ENCODE data around the gene ZNF865.

The ZNF865 gene

DNA sequence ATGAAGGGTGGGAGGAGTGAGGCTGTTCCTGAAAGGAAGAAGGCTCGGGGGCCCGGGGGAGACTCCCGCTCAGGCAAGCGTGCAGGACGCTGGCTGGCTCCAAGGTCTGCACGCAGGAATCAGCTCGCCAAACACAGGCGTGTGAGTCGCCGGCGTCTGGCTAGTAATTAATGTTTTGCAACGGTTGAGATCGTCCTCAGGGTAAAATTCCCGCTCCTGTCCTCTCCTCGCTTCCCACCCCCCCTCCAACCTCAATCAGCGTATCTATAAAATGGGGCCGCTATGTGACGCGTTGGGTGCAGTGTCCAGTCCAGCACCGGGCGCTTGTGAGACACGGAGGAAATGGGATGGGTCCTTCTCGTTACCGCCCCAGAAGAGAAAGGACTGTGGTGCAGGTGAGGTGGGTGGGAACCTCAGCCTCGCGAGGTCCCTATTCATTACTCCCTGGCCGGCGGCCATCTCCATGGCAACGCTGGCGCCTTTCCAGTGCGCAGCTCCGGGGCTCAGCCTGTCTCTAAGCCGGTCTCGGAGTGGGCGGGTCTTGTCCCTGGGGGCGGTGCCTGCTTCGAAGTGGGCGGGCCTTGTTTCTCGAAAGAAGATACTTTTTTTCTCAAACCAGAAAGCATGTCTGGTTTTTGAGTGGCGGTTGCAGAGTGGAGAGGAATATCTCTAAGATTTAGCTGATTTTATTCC is 18.3 kb upstream of the ZNF865 start:
- peak; percentile 92 for DNase-seq (ENCODE audit: low spot score)

DNA sequence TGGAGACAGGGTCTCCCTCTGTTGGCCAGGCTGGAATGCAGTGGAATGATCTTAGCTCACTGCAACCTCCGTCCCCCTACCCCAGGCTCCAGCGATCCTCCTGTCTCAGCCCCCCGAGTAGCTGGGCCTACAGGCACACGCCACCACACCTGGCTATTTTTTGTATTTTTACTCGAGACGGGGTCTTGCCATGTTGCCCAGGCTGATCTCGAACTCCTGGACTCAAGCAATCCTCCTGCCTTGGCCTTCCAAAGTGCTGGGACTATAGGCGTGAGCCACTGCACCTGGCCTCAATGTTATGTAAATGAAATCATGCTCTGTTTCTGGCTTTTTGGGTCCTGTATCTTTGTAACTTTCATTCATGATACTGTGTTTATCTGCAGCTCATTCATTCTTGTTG is 16.7 kb upstream of the ZNF865 start:
- no peak for DNase-seq (ENCODE audit: low spot score)

DNA sequence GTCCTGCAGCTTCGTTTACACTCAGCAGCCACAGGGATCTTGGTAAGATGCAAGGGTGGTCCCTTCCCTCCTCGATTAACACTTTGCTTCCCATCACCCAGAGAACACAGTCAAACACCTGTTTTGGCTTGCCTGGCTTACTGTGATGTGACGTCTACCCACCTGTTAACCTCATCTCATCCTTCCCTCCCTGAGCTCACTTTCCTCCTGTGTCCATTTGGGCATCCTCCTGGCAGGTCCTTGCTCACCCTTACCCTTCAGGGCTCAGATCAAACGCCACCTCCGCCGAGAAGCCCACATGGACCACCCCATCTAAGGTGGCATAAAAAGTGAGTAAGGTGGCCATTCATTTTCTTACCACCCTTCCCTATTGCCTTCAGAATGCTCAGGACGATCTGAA is 15.3 kb upstream of the ZNF865 start:
- no peak for DNase-seq (ENCODE audit: low spot score)

DNA sequence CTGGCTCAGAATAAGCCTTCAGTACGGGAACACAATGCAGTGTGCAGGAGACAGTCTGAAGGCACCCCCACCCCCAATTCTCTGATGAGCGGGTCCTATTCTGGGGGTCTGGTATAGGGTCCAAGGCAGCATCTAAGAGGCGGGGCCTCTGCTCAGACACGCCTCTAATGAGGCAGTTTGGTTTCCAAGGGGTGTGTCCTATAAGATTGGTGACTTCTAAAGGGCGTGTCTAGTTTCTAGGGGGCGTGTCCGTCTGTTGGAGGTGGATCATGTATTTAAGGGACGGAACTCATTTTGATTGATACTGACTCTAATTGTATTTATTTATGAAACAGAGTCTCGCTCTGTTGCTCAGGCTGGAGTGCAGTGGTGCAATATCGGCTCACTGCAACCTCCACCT is 14.8 kb upstream of the ZNF865 start:
- DNase-seq (ENCODE audit: low spot score): no peak

DNA sequence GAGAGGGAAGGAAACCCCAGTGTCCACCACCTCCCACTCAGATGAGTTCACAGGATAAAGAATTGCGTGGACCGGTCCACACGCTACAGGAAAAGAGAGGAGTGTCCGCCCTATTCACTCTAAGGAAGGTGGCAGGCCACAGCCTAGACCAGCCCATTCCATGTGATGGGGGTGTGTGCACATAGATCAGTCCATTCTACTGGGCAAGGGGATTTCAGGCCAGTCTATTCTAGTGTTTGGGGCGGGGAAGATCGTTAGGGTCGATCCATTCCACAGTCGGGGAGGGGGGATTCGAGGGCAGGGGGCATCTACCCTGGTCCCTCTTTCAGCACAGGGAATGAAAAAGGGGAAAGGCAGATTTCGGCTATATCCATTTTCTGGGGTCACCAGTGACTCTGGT is 13.9 kb upstream of the ZNF865 start:
- DNase-seq (ENCODE audit: low spot score): peak; percentile 44

DNA sequence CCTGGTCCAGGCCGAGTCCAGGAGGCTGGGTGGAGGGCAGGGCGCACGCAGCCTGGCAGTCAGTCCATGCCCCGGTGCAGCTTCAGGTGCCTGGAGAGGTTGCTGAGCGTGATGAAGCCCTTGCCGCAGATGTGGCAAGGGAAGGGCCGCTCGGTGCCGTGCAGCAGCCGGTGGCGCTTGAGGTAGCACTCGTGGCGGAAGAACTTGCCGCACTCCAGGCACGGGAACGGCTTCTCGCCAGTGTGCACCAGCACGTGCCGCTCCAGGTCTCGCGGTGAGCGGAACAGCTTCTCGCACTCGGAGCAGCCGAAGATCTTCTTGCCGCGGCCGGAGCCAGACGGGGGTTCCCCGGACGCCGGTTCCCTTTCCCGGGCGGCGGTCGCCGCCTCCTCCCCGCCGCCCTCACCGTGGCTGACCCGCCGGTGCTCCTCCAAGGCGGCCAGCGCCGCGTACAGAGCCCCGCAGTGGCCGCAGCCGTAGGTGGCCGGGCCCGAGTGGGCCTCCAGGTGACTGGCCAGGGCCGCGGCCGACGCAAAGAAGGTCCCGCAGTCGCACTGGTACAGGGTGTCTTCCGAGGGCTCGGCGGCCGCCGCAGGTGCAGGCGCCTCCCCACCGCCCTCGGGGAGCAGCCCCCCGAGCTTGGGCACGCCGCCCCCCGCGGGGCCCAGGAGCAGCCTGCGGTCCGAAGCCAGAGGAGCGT is 12.9 kb upstream of the ZNF865 start:
- DNase-seq (ENCODE audit: low spot score): peak; percentile 49

DNA sequence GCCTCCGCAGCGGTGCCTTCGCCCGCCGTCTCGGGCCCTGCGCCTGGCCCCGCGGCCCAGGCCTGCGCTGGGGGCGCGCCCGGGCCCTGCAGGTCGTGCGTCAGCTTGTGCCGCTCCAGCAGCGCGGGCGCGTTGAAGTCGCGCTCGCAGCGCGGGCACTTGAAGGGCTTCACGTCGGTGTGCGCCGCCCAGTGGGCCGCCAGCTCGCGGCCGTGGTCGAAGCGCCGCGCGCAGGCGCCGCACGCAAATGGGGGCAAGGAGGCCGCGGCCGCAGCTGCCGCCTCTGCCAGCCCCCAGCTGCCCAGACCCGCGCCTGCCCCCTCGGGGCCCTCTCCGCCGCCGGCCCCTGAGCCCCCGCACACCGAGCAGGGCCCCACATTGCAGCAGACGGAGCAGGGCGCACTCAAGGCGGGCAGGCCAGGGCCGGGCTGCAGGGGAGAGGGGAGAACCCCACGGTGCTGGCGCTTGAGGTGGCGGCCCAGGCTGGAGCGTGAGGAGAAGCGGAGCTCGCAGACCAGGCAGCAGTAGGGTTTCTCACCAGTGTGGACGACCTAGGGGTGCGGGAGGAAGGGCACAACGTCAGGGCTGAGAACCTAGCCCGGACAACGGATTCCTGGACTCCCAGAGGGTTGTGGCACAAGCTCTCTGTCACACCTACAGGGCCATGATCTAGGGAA is 12.2 kb upstream of the ZNF865 start:
- peak; percentile 42 for DNase-seq (ENCODE audit: low spot score)

DNA sequence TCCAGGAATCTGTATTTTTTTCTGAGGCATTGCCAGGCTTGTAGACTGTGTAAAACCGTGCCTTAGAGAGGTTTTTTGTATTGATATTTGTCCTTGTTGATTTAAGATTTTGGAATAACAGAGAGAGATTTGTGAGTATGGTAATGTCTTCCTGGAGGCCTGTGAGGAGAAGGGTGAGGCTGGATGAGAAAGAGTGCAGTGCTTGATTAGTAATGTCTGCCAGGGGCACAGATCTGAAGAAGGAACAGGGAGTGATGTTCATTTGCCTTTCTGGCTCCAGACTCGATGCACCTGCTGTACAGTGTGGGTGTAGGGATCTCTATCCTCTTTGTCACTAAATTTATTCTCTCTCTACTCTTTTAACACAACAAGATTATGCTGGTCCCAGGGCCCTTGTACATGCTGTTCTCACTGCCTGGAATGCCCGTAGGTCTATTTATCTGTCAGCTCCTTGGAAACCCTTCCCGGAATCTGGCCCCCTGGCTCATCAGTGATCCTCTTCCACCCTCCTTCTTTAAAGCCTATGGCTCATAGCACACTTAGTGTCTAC is 10.4 kb upstream of the ZNF865 start:
- no peak for DNase-seq (ENCODE audit: low spot score)

DNA sequence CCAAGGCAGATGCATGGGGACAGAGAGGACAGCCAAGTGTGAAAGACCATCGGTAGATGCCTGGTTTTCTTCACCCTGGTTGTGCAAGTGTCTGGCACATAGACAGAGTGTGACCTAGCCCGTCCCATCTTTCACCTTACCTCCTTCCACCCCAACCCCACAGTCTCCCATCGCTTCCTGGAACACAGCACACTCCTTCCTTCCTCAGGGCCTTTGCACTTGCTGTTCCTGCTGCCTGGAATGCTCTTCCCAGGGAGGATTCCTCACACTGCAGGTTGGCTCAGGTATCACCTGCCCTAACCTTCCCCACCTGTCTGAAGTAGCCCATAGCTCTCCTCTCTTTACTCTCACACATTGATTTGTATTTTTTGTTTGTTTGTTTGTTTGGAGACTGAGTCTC is 9.1 kb upstream of the ZNF865 start:
- DNase-seq (ENCODE audit: low spot score): no peak

DNA sequence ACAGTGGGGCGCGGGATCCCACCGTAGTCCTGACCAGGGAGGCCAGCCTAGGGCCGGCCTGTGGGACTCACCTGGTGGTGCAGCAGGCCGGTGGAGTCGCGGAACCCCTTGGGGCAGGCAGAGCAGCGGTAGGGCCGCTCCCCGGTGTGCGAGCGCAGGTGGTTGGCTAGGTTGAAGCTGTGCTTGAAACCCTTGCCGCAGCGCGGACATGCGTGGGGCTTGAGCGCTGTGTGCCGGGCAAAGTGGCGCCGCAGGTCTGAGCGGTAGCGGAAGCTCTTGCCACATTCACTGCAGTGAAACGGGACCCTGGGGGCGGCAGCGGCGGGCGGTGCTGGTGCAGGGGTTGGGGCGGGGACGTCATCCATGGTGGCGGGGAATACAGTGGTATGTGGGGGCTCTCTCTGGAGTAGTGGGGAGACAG is 7.9 kb upstream of the ZNF865 start:
- no peak for DNase-seq (ENCODE audit: low spot score)

DNA sequence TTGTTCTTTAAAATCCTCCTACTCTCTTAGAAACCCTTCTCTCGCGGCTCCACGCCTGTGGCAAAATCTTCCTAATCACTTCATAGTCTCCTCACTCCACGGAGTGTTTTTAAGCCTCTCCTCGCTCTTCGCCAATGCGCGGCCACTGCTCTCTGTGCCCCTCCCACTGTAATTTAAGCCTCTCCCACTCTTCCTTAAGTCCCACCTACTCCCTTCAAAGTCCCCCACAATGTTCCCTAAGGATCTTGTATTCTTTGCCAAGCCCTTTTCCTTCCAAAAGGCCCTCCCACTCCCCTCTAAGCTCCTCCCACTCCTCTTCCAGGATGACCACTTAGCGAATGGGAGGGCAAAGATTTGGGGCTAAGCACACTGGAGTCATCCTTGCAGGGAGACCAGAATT is 7.4 kb upstream of the ZNF865 start:
- DNase-seq (ENCODE audit: low spot score): no peak

DNA sequence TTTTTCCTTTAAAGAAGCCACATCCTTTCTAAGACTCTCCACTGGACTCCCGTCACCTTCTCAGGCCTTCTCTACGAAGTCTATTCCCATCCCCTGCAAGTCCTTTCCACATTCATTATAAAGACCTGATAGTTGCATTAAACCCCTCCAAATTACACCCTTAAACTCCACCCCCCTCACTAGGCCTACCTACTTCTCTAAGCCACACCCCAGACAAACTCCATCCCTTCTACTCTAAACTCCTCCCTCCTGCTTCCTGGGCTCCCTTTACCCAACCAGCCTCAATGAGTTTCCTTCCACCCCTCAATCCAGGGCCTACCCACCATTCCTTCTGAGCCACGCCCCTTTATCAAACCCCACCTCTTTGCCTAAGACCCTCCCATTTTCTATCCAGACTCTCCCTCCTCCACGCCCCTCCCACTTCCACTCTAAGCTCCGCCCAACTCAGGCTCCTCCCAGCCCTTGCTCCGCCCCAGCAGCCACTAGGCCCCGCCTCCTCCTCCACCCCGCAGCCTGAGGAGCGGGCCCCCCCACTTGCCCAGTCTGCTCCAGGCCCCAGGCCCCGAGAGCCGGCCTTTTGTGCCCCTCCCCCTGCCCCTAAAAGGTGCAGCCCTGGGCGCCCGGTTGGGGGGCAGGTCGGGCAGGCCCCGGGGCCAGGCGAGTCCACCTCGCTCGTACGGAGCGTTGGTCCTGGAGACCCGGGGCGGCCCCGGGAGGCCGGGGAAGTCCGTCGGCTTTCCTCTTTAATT is 6.6 kb upstream of the ZNF865 start:
- DNase-seq (ENCODE audit: low spot score): peak; percentile 95

DNA sequence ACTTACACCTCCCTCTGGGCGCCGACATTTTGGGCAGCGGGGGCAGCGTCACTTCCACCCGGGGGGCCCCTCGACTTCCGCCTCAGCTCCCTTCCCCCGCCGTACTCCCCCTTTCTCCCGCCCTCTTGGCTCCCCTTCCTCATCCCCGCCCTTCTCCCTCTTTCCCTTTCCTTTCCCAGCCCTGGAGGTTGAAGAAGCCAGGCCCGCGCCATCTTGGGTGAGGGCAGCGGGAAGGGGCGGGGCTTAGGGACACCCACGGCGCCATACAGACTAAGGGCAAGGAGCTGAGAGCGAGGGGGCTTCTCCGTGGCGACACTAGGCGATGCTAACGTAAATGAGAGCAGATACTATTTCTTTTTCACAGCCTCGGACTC is 6.0 kb upstream of the ZNF865 start, which contains the start of gene FIZ1:
Gene FIZ1 (minus strand): TSS at position 50 of the 374 bp plus-strand sequence. CDS start 1,652 bp downstream, outside the sequence.
- peak; percentile 100 for DNase-seq (ENCODE audit: low spot score)

DNA sequence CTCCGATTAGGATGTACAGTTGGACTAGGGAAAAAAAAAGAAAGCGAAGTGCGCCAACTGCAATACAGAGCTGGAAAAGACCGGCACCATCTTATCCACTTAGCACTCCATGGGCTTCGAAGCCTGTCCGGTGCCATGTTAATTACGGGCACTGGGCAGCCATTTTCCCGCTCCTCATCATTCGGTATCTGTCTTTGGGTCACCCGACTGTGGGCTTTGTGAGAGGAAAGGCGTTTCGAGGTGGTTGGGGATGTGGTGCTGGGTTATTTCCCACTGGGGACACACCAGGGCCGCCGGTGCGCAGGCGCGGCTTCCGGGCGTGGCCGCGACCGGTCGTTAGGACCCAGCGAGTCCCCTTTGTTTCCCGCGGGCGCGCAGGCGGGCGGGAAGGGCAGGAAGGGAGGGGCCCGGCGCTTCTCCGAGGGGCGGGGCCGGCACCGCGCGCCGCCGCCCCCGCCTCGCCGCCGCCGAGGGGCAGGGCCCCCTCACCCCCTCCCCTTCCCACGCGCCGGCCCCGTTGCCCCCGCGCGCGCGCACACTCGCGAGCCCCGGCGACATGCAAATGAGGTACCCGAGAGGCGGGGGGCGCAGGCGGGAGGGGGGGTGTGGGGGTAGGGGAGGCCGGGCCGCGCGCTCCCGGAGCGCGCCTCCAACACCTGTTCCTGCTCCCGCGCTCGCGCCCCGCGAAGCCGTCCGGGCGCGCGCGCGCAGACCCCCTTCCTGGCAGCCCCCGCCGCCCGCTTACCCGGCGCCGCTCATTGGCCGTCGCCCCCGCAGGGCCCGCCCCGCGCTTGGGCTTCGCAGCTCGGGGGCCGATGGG is 5.4 kb upstream of the ZNF865 start, which contains the start of gene ZNF524:
Gene ZNF524 (plus strand): TSS at position 447 of the 820 bp plus-strand sequence. CDS start 1,825 bp downstream, outside the sequence.
- DNase-seq (ENCODE audit: low spot score): peak; percentile 95

DNA sequence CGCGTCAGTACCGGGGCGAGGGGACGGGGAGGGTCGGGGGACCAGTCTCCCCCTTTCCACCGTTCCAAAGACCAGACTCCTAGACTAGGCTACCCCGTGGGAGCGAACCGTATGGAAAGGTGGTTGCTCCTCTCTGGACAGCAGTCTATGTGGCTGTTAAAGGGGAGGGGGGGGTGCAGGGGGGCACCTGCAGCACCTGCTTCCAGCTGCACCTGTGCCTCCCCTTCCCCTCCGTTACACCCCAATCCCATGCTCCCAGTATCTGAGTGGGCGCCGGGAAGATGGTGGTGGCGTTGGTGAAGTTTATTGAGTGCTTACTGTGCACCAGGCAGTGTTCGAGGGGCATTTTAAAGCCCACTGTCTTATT is 4.8 kb upstream of the ZNF865 start:
- no peak for DNase-seq (ENCODE audit: low spot score)

DNA sequence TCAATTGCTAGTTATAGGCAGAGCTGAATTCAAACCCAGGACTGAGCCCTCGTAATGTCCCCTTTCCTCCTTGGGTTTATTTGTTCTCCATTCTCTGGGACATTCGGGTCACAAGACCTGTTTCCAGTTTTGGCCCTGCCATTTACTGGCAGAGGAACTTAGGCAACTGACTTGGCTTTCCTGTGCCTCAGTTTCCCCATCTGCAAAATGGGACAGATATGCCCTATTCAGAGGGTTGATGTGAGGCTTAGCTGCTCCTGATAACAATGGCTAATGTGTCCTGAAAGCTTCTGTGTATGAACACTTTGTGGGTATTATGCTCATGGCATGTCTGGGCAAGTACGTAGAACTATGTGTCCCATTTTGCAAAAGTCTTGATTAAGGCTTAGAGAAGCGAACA is 4.4 kb upstream of the ZNF865 start:
- DNase-seq (ENCODE audit: low spot score): no peak

DNA sequence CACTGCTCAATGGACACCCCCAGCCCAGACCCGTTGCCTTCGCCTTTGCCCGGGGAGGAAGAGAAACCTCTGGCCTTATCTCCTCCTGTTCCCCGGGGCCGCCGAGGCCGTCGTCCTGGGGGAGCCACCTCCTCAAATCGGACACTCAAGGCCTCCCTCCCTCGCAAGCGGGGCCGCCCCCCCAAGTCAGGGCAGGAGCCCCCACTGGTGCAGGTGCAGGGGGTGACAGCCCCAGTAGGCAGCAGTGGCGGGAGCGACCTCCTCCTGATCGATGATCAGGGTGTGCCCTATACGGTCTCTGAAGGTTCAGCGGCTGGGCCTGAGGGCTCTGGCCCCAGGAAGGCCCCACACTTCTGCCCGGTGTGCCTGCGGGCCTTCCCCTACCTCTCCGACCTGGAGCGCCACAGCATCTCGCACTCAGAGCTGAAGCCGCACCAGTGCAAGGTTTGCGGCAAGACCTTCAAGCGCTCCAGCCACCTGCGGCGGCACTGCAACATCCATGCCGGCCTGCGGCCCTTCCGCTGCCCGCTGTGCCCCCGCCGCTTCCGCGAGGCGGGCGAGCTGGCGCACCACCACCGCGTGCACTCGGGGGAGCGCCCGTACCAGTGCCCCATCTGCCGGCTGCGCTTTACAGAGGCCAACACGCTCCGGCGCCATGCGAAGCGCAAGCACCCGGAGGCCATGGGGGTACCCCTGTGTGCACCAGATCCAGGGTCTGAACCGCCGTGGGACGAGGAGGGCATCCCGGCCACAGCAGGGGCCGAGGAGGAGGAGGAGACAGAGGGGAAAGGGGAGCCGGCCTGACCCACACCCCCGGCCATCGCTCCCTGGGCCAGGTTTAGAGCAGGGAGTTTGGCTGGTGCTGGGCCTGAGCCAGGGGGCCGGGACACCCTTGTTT is 3.1 kb upstream of the ZNF865 start:
- no peak for DNase-seq (ENCODE audit: low spot score)

DNA sequence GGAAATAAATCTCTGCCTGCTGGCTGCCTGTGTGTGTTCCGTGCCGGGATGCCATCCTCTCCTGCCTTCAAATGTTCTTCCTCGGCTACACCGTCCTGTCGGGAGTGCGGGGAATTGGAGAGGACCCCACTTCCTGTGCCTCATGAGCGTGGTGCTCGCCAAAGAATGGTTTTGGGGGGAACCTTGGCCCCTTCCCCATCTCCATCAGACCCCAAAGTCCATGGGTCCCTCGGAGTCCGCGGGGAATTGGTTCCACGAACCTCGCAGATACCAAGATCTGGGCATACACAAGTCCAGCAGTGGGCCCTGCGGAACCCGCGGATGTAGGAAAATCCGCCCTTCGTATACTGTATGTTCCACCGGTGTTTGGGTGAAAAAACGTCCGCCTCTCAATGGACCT is 2.3 kb upstream of the ZNF865 start:
- no peak for DNase-seq (ENCODE audit: low spot score)

DNA sequence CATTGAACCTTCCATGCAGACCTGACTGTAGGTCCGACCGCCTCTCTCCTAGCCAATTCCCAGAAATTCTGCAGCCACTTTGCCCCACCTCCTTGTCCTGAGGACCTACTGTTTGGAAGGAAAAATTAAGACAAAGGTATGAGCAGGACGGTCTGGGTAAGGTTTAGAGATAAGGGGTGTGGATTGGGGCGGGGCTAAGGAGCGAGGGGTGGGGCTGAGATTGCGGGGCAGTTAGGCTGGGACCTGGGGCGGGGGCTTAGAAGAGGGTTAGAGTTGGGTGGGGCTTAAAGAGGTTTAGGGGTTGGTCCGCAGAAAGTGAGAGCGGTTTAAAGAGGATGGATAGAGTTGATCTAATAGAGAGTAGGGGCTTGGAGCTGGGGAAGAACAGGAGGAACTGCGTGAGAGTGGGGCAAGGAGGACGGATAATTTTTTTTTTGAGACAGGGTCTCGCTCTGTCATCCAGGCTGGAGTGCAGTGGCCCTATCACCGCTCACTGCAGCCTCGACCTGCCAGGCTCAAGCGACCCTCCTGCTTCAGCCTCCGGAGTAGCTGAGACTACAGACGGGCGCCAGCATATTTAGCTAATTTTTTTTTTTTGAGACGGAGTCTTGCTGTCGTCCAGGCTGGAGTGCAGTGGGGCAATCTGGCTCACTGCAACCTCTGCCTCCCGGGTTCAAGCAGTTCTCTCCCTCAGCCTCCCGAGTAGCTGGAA is 1.7 kb upstream of the ZNF865 start:
- DNase-seq (ENCODE audit: low spot score): no peak
